ENCODE data around the gene MT1X. TPM values are rescaled to one million over a fixed set of nuclear protein-coding genes. Genes with fewer than 3 reads are reported as not detected.

Gene MT1X
- total and polyA plus RNA-seq, 2 of the 13 experiments (the other 11 are each of a cell fraction or from before 2014, with no cell fraction given), result 19.7 to 288 TPM

- no peak for TF ChIP-seq ZNF33A (CRISPR knock-in tag; IDR thresholded peaks at IDR 0.05; ENCODE audit: borderline replicate concordance)
- TF ChIP-seq THAP8 (CRISPR knock-in tag; IDR thresholded peaks at IDR 0.05; ENCODE audit: borderline replicate concordance), result peak; percentile 93; the same call in 1 of the 2 replicates
- peak; percentile 63 for TF ChIP-seq ZNF709 (CRISPR knock-in tag; IDR thresholded peaks at IDR 0.05)
- TF ChIP-seq PITX1 (CRISPR knock-in tag; IDR thresholded peaks at IDR 0.05), result peak; percentile 28; the same call in 1 of the 2 replicates
- no peak for TF ChIP-seq TEAD2 (CRISPR knock-in tag; IDR thresholded peaks at IDR 0.05)
- 0 out of 2 replicates have a peak, but pooled peaks have one; percentile 63 for TF ChIP-seq SMAD1 (CRISPR knock-in tag; IDR thresholded peaks at IDR 0.05; ENCODE audit: borderline replicate concordance, low read depth)
- TF ChIP-seq NCOR1 (IDR thresholded peaks at IDR 0.05; ENCODE audit: borderline replicate concordance, low read length), result no peak
- TF ChIP-seq DPF2 (CRISPR knock-in tag; IDR thresholded peaks at IDR 0.05; ENCODE audit: borderline replicate concordance, low read depth), result 0 out of 2 replicates have a peak, but pooled peaks have one; percentile 35
- no peak for TF ChIP-seq PTBP1 (IDR thresholded peaks at IDR 0.05; ENCODE audit: low read depth, low read length, poor library complexity, severe bottlenecking)
- TF ChIP-seq ZMAT3 (CRISPR knock-in tag; conservative IDR thresholded peaks at IDR 0.05), result peak; percentile 90; the same call in 1 of the 2 replicates
- no peak for TF ChIP-seq TAF1 (CRISPR knock-in tag; IDR thresholded peaks at IDR 0.05)
- TF ChIP-seq ZNF253 (CRISPR knock-in tag; IDR thresholded peaks at IDR 0.05; ENCODE audit: borderline replicate concordance), result no peak
- TF ChIP-seq STAG1 (CRISPR knock-in tag; IDR thresholded peaks at IDR 0.05), result peak; percentile 46
- TF ChIP-seq KDM3A (CRISPR knock-in tag; IDR thresholded peaks at IDR 0.05; ENCODE audit: low read depth), result 0 out of 2 replicates have a peak, but pooled peaks have one; percentile 22
- TF ChIP-seq ZNF563 (CRISPR knock-in tag; IDR thresholded peaks at IDR 0.05), result peak; percentile 76; the same call in 1 of the 2 replicates
- TF ChIP-seq TBX2 (CRISPR knock-in tag; IDR thresholded peaks at IDR 0.05; ENCODE audit: borderline replicate concordance), result 0 out of 2 replicates have a peak, but pooled peaks have one; percentile 59
- 0 out of 2 replicates have a peak, but pooled peaks have one; percentile 42 for TF ChIP-seq ZNF260 (CRISPR knock-in tag; IDR thresholded peaks at IDR 0.05; ENCODE audit: borderline replicate concordance, low read depth)
- no peak for TF ChIP-seq ZBTB42 (CRISPR knock-in tag; IDR thresholded peaks at IDR 0.05)
- TF ChIP-seq SMAD9 (CRISPR knock-in tag; IDR thresholded peaks at IDR 0.05), result 0 out of 2 replicates have a peak, but pooled peaks have one; percentile 37
- no peak for TF ChIP-seq ZC3H13 (CRISPR knock-in tag; IDR thresholded peaks at IDR 0.05)
- 0 out of 2 replicates have a peak, but pooled peaks have one; percentile 24 for TF ChIP-seq MEIS2 (CRISPR knock-in tag; IDR thresholded peaks at IDR 0.05)
- TF ChIP-seq PHB2 (IDR thresholded peaks at IDR 0.05; ENCODE audit: partially characterized antibody), result no peak
- TF ChIP-seq RAD21 (CRISPR knock-in tag; IDR thresholded peaks at IDR 0.05), result peak; percentile 38; the same call in 1 of the 2 replicates
- TF ChIP-seq, protein P1, sequence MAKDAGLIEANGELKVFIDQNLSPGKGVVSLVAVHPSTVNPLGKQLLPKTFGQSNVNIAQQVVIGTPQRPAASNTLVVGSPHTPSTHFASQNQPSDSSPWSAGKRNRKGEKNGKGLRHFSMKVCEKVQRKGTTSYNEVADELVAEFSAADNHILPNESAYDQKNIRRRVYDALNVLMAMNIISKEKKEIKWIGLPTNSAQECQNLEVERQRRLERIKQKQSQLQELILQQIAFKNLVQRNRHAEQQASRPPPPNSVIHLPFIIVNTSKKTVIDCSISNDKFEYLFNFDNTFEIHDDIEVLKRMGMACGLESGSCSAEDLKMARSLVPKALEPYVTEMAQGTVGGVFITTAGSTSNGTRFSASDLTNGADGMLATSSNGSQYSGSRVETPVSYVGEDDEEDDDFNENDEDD (CRISPR knock-in tag; IDR thresholded peaks at IDR 0.05; ENCODE audit: borderline replicate concordance), result peak; percentile 68; the same call in 1 of the 2 replicates
- TF ChIP-seq, protein P2, sequence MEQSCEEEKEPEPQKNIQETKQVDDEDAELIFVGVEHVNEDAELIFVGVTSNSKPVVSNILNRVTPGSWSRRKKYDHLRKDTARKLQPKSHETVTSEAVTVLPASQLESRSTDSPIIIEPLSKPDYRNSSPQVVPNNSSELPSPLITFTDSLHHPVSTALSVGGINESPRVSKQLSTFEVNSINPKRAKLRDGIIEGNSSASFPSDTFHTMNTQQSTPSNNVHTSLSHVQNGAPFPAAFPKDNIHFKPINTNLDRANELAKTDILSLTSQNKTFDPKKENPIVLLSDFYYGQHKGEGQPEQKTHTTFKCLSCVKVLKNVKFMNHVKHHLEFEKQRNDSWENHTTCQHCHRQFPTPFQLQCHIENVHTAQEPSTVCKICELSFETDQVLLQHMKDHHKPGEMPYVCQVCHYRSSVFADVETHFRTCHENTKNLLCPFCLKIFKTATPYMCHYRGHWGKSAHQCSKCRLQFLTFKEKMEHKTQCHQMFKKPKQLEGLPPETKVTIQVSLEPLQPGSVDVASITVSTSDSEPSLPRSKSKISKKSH (CRISPR knock-in tag; IDR thresholded peaks at IDR 0.05; ENCODE audit: borderline replicate concordance), result no peak; the same call in 1 of the 2 replicates
Measured at GRCh38 chr16:56643080-56643778, 39.0 kb upstream of the MT1X start (continued).

Measured in HepG2 (cell line).